Thyroid gland (tissue), 4 donors: ENCODE results near the gene TFF2.

Experiments used
- CTCF ChIP-seq, 6 experiments: fragments of 200-600 bp in 3 of 6; fragments of 450-650 bp in 3 of 6; sonication (generic) in 3 of 6; IDR thresholded peaks; one replicate each; pipeline ENCODE4 v1.5.1; 2016 to 2019; ENCODE audit warnings: antibody characterized with exemption in 6 of 6, mild to moderate bottlenecking in 2 of 6, inconsistent platforms in 1 of 6, moderate library complexity in 1 of 6
- POLR2A ChIP-seq, 2 donors: fragments of 450-650 bp; IDR thresholded peaks; one replicate each; pipeline ENCODE4 v1.6.1; 2017; ENCODE audit warnings: antibody characterized with exemption in 2 of 2, mild to moderate bottlenecking in 2 of 2, moderate library complexity in 1 of 2

GRCh38 chr21:42353623-42354022 lies 2.8 kb upstream of the TFF2 start:
- no peak for TF ChIP-seq POLR2A (IDR thresholded peaks at IDR 0.05)
- TF ChIP-seq CTCF (IDR thresholded peaks at IDR 0.05): no peak
